Heart right ventricle (tissue), 16 donors: Measurements from ENCODE around the gene WHRN. TPM values are rescaled to one million over a fixed set of nuclear protein-coding genes. Genes with fewer than 3 reads are reported as not detected.

ENCODE experiments used
- ATAC-seq, 8 donors: fragments of 200-7000 bp; cut with Tn5 transposase; one replicate each; pipeline ENCODE4 v1.9.1; 2020; ENCODE audit warnings: mild to moderate bottlenecking in 8 of 8, moderate library complexity in 8 of 8, moderate number of reproducible peaks in 1 of 8
- DNase-seq, 2 donors: peaks; one replicate each; pipeline ENCODE4 v3.0.0-alpha.2; 2020
- H3K27ac ChIP-seq, 10 donors: fragments of 200-600 bp; sonication (generic) in 2 of 10; one replicate each; pipeline versions ENCODE4 v1.5.0 to v1.8.0; 2020 to 2022; ENCODE audit warnings: mild to moderate bottlenecking in 3 of 10
- H3K27me3 ChIP-seq, 7 donors: fragments of 200-600 bp; one replicate each; pipeline ENCODE4 v1.8.0; 2021 to 2022; ENCODE audit warnings: mild to moderate bottlenecking in 2 of 7
- H3K36me3 ChIP-seq, 9 donors: fragments of 200-600 bp; sonication (generic) in 1 of 9; one replicate each; pipeline versions ENCODE4 v1.5.0 to v1.8.0; 2020 to 2022; ENCODE audit warnings: mild to moderate bottlenecking in 2 of 9
- H3K4me1 ChIP-seq, 9 donors: fragments of 200-600 bp; sonication (generic) in 1 of 9; one replicate each; pipeline versions ENCODE4 v1.5.0 to v1.8.0; 2020 to 2022; ENCODE audit warnings: mild to moderate bottlenecking in 4 of 9
- H3K4me3 ChIP-seq, 10 donors: fragments of 200-600 bp; sonication (generic) in 2 of 10; one replicate each; pipeline versions ENCODE4 v1.5.0 to v1.8.0; 2020 to 2022; ENCODE audit warnings: mild to moderate bottlenecking in 7 of 10, moderate library complexity in 2 of 10
- H3K9me3 ChIP-seq, 11 donors: fragments of 200-600 bp in 10 of 11; sonication (generic) in 2 of 11; one replicate each; pipeline versions ENCODE4 v1.5.0 to v1.8.0; 2013 to 2022; ENCODE audit warnings: mild to moderate bottlenecking in 2 of 11, control low read depth in 1 of 11, moderate library complexity in 1 of 11
- CTCF ChIP-seq, 9 donors: fragments of 200-600 bp; sonication (generic) in 2 of 9; IDR thresholded peaks; one replicate each; pipeline versions ENCODE4 v1.5.0 to v1.8.0; 2021 to 2022; ENCODE audit warnings: antibody characterized with exemption in 9 of 9, mild to moderate bottlenecking in 5 of 9, moderate library complexity in 1 of 9
- WGBS, 2 donors: extraction: QIAGEN DNeasy Blood & Tissue Kit; methylation state at CpG; one replicate each; pipeline ENCODE4 v1.1.7; 2013; ENCODE audit warnings: inconsistent platforms in 1 of 2; 5-methylcytosine and 5-hydroxymethylcytosine counted together
- intact Hi-C, 10 donors: fragments of 100-400 bp; cut with DNase I; formaldehyde crosslinking; loops; one replicate each; pipeline versions ENCODE4 v1.11.1 to v1.14.2; 2022
- polyA plus RNA-seq, 2 donors: library from polyadenylated mRNA; stranded (reverse); fragments of 200-250 nt; gene quantifications; one replicate each; pipeline ENCODE4 v1.2.3, GENCODE V29; 2013
- total RNA-seq, 10 donors: library from RNA; stranded (reverse); fragmentation: NEBNext Ultra II Directional in 3 of 10; extraction: Animal tissue kit (Norgen Biotek cat#: 25700) in 3 of 10; gene quantifications; one replicate each; pipeline versions ENCODE4 v1.2.1 to v1.2.4, GENCODE V29; 2021 to 2023
- donor health status: Arrhythmogenic right ventricular cardiomyopathy.
- donor health status: ischemic (EF 13 %, LVEDD 7.1; RV severe dilation, severe dysfunction).
- donor health status: healthy with polysubstance abuse.
- donor health status: DM: no; HTN: yes; CAD: no.
- donor health status: DM: no; HTN: no; CAD: no.
- donor health status: ischemic (EF 25% LVEDD 6.9; RV normal size, moderate dysfunction).
- donor health status: ischemic (EF 25% LVEDD 5.7; RV mildly dilated, moderate dysfunction).
- donor health status: healthy.
- donor health status: DM: yes; HTN: yes; CAD: no.
- donor health status: Ischemic cardiomyopathy.
- donor health status: ischemic (EF 35%, LVEDD 5.7; RV mildly dilated, moderate dysfunction).
- donor health status: nonischemic (EF 11% LVEDD 7.7; RV severe dilation, severe dysfunction).
- donor health status: DM: yes; HTN: yes; CAD: no.
- donor health status: PGD.
- donor health status: ischemic (EF 29% LVEDD 5.4; RV normal size, mild dysfunction).
- donor health status: nonischemic (EF 23%, LVEDD 6.1; RV moderate dilation, normal function).

The WHRN gene
- total and polyA plus RNA-seq, 12 donors = 0.13 to 1.3 (median 0.58) TPM; not detected in 1

- ATAC-seq (no peak), DNase-seq (no peak)
- TF ChIP-seq CTCF (IDR thresholded peaks at IDR 0.05) = no peak
- WGBS, 2 donors = 65 to 69% methylated on average over 18 of the region's 18 CpGs
- Histone ChIP-seq H3K4me1 (peaks cover 0 to 20% (median 10%) of the 10 kb centered on the region in 9 donors), H3K9me3 (no peaks in the 10 kb centered on the region), H3K36me3 (no peaks in the 10 kb centered on the region), H3K27me3 (peaks cover 0 to 83% (median 67%) of the 10 kb centered on the region in 7 donors), H3K27ac (no peak overlapping the region), H3K4me3 (peak overlapping the region in 7 of 10 donors; percentile 42 to 65 (median 63))
- intact Hi-C loops = no loop called here
These were observed 1.5 kb downstream of the WHRN start for GRCh38 chr9:114503522-114504340.

GRCh38 chr9:114503009-114503408 lies 2.3 kb downstream of the WHRN start:
- no peaks in the 10 kb centered on the region for H3K9me3 ChIP-seq
- H3K36me3 ChIP-seq = no peaks in the 10 kb centered on the region
- no peak for ATAC-seq
- H3K4me3 ChIP-seq = no peak overlapping the region
- no peak overlapping the region for H3K27ac ChIP-seq
- TF ChIP-seq CTCF (IDR thresholded peaks at IDR 0.05) = no peak
- peaks cover 0 to 79% (median 63%) of the 10 kb centered on the region in 7 donors for H3K27me3 ChIP-seq
- peaks cover 0 to 20% (median 10%) of the 10 kb centered on the region in 9 donors for H3K4me1 ChIP-seq
- 70 to 78% methylated on average over 7 of the region's 7 CpGs for WGBS, 2 donors
- intact Hi-C loops = no loop called here
- DNase-seq = no peak

GRCh38 chr9:114501796-114502682 lies 3.2 kb downstream of the WHRN start:
- 66 to 71% methylated on average over 12 of the region's 12 CpGs for WGBS, 2 donors
- TF ChIP-seq CTCF (IDR thresholded peaks at IDR 0.05) = no peak
- DNase-seq (no peak), ATAC-seq (no peak)
- Histone ChIP-seq H3K9me3 (no peaks in the 10 kb centered on the region), H3K4me3 (no peak overlapping the region), H3K4me1 (peaks cover 0 to 20% (median 10%) of the 10 kb centered on the region in 9 donors), H3K27me3 (peaks cover 0 to 76% (median 57%) of the 10 kb centered on the region in 7 donors), H3K27ac (no peak overlapping the region), H3K36me3 (no peaks in the 10 kb centered on the region)
- intact Hi-C loops = no loop called here

- Histone ChIP-seq H3K4me1 (peaks cover 0 to 17% (median 10%) of the 10 kb centered on the region in 9 donors), H3K27ac (no peak overlapping the region), H3K36me3 (no peaks in the 10 kb centered on the region), H3K27me3 (peaks cover 0 to 74% (median 45%) of the 10 kb centered on the region in 7 donors), H3K9me3 (no peaks in the 10 kb centered on the region), H3K4me3 (no peak overlapping the region)
- DNase-seq = no peak
- 80 to 81% methylated on average over 3 of the region's 3 CpGs for WGBS, 2 donors
- intact Hi-C loops = no loop called here
- no peak for ATAC-seq
- no peak for TF ChIP-seq CTCF (IDR thresholded peaks at IDR 0.05)
These were observed 4.5 kb downstream of the WHRN start for GRCh38 chr9:114500697-114501292.
